Measurements from ENCODE around the gene ARID4B. TPM values are rescaled to one million over a fixed set of nuclear protein-coding genes. Genes with fewer than 3 reads are reported as not detected.
A peak's percentile ranks its signal among the peaks of the same experiment; 100 is the strongest.

ARID4B gene
- total and polyA plus RNA-seq, 2 of the 13 experiments (the other 11 are each of a cell fraction or from before 2014, with no cell fraction given): 9.7 to 24.6 TPM

- TF ChIP-seq MTF2 (CRISPR knock-in tag; IDR thresholded peaks at IDR 0.05; ENCODE audit: borderline replicate concordance): no peak
- no peak for TF ChIP-seq USF2 (IDR thresholded peaks at IDR 0.05; ENCODE audit: low read depth, low read length)
- TF ChIP-seq USF2 (CRISPR knock-in tag; IDR thresholded peaks at IDR 0.05; ENCODE audit: borderline replicate concordance): no peak; the same call in 1 of the 2 replicates
- peak; percentile 86 for TF ChIP-seq ZNF556 (CRISPR knock-in tag; IDR thresholded peaks at IDR 0.05; ENCODE audit: borderline replicate concordance)
- TF ChIP-seq HNF4G (IDR thresholded peaks at IDR 0.05; ENCODE audit: borderline replicate concordance, low read depth, low read length): no peak
- no peak for TF ChIP-seq HNF4G (CRISPR knock-in tag; IDR thresholded peaks at IDR 0.05; ENCODE audit: borderline replicate concordance, low read depth)
- TF ChIP-seq ZNF263 (CRISPR knock-in tag; IDR thresholded peaks at IDR 0.05): peak; percentile 74
- 0 out of 2 replicates have a peak, but pooled peaks have one; percentile 52 for TF ChIP-seq AKAP8 (CRISPR knock-in tag; IDR thresholded peaks at IDR 0.05)
- TF ChIP-seq HOXA5 (CRISPR knock-in tag; IDR thresholded peaks at IDR 0.05): peak; percentile 93
- TF ChIP-seq SSRP1 (CRISPR knock-in tag; IDR thresholded peaks at IDR 0.05): no peak
- TF ChIP-seq BCL6 (CRISPR knock-in tag; IDR thresholded peaks at IDR 0.05): peak; percentile 63; the same call in 1 of the 2 replicates
- TF ChIP-seq RBFOX2 (IDR thresholded peaks at IDR 0.05; ENCODE audit: low read depth, low read length): peak; percentile 96
- TF ChIP-seq KAT8 (CRISPR knock-in tag; IDR thresholded peaks at IDR 0.05): peak; percentile 96
- TF ChIP-seq ZNF562 (CRISPR knock-in tag; IDR thresholded peaks at IDR 0.05; ENCODE audit: borderline replicate concordance): no peak
- TF ChIP-seq CBX5 (CRISPR knock-in tag; IDR thresholded peaks at IDR 0.05; ENCODE audit: borderline replicate concordance): peak; percentile 75; the same call in 1 of the 2 replicates
- TF ChIP-seq ZNF530 (CRISPR knock-in tag; IDR thresholded peaks at IDR 0.05; ENCODE audit: low read depth): peak; percentile 78; the same call in 1 of the 2 replicates
- TF ChIP-seq SP4 (CRISPR knock-in tag; IDR thresholded peaks at IDR 0.05): peak; percentile 92
- no peak for TF ChIP-seq ZNF383 (CRISPR knock-in tag; IDR thresholded peaks at IDR 0.05; ENCODE audit: borderline replicate concordance)
- TF ChIP-seq KDM1A (CRISPR knock-in tag; IDR thresholded peaks at IDR 0.05): no peak
- 0 out of 2 replicates have a peak, but pooled peaks have one; percentile 20 for TF ChIP-seq ATF1 (CRISPR knock-in tag; IDR thresholded peaks at IDR 0.05)
- TF ChIP-seq SPEN (CRISPR knock-in tag; IDR thresholded peaks at IDR 0.05; ENCODE audit: low read depth): peak; percentile 77
- TF ChIP-seq DZIP1 (CRISPR knock-in tag; IDR thresholded peaks at IDR 0.05): peak; percentile 87
- TF ChIP-seq CEBPG (CRISPR knock-in tag; IDR thresholded peaks at IDR 0.05): no peak
Measured at GRCh38 chr1:235160957-235161684, 166.9 kb downstream of the ARID4B start, which contains the start of gene RBM34 (continued).

Measured in HepG2 (cell line).